Measurements from ENCODE around the gene CHTOP.

The CHTOP gene

DNA sequence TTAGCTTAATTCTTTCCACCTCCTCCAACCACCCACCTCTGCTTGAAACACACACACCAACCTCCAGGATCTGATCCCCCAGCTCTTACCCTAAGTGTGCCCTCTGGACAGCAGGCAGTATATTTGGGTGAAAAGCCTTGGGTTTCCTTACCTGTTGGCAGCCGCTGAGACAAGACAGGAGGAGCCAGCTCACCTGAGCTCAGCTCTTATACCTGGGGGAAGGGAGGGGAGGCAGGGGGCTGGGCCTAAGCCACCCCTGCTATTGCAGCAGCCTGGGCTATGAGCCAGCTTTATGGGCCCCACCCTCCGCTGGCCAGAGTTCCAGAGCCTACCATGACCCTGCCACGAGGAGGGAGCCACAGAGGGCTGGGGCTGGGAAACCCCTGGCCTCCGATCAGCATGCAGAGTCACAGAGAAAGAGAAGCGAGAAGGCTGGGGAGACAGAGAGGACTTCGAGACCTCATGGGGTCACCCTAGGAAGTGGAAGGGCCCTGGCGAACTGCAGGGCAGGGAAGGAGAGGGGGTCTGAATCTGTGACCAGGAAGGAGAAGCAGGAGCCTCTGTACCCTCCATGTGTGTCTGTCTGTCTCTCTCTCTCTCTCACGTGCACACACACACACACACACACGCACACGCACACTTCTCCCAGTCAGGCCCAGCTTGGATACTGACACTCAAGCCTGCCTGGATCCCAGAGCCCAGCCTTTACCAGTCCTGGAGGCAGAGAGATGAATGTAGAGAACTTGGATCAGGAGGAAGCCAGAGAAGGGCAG, 17.5 kb upstream of the CHTOP start, which contains the start of gene S100A14 (continued):
- TF ChIP-seq ZNF16 (tag by site-specific recombination; IDR thresholded peaks at IDR 0.05; ENCODE audit: low read depth) (no peak), GLI4 (tag by site-specific recombination; IDR thresholded peaks at IDR 0.05) (no peak), ZNF621 (tag by site-specific recombination; IDR thresholded peaks at IDR 0.05) (no peak), ZNF513 (tag by site-specific recombination; IDR thresholded peaks at IDR 0.05) (no peak), ZNF677 (tag by site-specific recombination; IDR thresholded peaks at IDR 0.05) (no peak), SETDB1 (IDR thresholded peaks at IDR 0.05; ENCODE audit: insufficient read length, low read length) (no peak), TRIM28 (IDR thresholded peaks at IDR 0.05; ENCODE audit: borderline replicate concordance, low read length) (no peak), ZNF146 (tag by site-specific recombination; IDR thresholded peaks at IDR 0.05) (no peak), WT1 (tag by site-specific recombination; IDR thresholded peaks at IDR 0.05) (no peak), ZBTB21 (tag by site-specific recombination; IDR thresholded peaks at IDR 0.05) (no peak), EGR2 (tag by site-specific recombination; IDR thresholded peaks at IDR 0.05; ENCODE audit: low read depth) (peak; percentile 76), MEIS1 (CRISPR knock-in tag; IDR thresholded peaks at IDR 0.05; ENCODE audit: borderline replicate concordance) (no peak), KLF7 (tag by site-specific recombination; IDR thresholded peaks at IDR 0.05; ENCODE audit: borderline replicate concordance) (no peak), SCRT2 (tag by site-specific recombination; IDR thresholded peaks at IDR 0.05) (no peak), ZNF571 (tag by site-specific recombination; IDR thresholded peaks at IDR 0.05) (no peak), ZNF214 (tag by site-specific recombination; IDR thresholded peaks at IDR 0.05; ENCODE audit: borderline replicate concordance) (no peak), ZNF768 (tag by site-specific recombination; IDR thresholded peaks at IDR 0.05) (no peak), ZNF837 (tag by site-specific recombination; IDR thresholded peaks at IDR 0.05) (no peak), ZNF558 (tag by site-specific recombination; IDR thresholded peaks at IDR 0.05) (no peak), ZNF248 (tag by site-specific recombination; IDR thresholded peaks at IDR 0.05) (no peak)
- TF ChIP-seq, protein P1, sequence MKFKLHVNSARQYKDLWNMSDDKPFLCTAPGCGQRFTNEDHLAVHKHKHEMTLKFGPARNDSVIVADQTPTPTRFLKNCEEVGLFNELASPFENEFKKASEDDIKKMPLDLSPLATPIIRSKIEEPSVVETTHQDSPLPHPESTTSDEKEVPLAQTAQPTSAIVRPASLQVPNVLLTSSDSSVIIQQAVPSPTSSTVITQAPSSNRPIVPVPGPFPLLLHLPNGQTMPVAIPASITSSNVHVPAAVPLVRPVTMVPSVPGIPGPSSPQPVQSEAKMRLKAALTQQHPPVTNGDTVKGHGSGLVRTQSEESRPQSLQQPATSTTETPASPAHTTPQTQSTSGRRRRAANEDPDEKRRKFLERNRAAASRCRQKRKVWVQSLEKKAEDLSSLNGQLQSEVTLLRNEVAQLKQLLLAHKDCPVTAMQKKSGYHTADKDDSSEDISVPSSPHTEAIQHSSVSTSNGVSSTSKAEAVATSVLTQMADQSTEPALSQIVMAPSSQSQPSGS (tag by site-specific recombination; IDR thresholded peaks at IDR 0.05; ENCODE audit: low read depth), result no peak
- TF ChIP-seq, protein P2, sequence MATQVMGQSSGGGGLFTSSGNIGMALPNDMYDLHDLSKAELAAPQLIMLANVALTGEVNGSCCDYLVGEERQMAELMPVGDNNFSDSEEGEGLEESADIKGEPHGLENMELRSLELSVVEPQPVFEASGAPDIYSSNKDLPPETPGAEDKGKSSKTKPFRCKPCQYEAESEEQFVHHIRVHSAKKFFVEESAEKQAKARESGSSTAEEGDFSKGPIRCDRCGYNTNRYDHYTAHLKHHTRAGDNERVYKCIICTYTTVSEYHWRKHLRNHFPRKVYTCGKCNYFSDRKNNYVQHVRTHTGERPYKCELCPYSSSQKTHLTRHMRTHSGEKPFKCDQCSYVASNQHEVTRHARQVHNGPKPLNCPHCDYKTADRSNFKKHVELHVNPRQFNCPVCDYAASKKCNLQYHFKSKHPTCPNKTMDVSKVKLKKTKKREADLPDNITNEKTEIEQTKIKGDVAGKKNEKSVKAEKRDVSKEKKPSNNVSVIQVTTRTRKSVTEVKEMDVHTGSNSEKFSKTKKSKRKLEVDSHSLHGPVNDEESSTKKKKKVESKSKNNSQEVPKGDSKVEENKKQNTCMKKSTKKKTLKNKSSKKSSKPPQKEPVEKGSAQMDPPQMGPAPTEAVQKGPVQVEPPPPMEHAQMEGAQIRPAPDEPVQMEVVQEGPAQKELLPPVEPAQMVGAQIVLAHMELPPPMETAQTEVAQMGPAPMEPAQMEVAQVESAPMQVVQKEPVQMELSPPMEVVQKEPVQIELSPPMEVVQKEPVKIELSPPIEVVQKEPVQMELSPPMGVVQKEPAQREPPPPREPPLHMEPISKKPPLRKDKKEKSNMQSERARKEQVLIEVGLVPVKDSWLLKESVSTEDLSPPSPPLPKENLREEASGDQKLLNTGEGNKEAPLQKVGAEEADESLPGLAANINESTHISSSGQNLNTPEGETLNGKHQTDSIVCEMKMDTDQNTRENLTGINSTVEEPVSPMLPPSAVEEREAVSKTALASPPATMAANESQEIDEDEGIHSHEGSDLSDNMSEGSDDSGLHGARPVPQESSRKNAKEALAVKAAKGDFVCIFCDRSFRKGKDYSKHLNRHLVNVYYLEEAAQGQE (tag by site-specific recombination; IDR thresholded peaks at IDR 0.05), result no peak
- TF ChIP-seq, protein P3, sequence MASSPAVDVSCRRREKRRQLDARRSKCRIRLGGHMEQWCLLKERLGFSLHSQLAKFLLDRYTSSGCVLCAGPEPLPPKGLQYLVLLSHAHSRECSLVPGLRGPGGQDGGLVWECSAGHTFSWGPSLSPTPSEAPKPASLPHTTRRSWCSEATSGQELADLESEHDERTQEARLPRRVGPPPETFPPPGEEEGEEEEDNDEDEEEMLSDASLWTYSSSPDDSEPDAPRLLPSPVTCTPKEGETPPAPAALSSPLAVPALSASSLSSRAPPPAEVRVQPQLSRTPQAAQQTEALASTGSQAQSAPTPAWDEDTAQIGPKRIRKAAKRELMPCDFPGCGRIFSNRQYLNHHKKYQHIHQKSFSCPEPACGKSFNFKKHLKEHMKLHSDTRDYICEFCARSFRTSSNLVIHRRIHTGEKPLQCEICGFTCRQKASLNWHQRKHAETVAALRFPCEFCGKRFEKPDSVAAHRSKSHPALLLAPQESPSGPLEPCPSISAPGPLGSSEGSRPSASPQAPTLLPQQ (tag by site-specific recombination; IDR thresholded peaks at IDR 0.05), result peak; percentile 77
- TF ChIP-seq, protein P4, sequence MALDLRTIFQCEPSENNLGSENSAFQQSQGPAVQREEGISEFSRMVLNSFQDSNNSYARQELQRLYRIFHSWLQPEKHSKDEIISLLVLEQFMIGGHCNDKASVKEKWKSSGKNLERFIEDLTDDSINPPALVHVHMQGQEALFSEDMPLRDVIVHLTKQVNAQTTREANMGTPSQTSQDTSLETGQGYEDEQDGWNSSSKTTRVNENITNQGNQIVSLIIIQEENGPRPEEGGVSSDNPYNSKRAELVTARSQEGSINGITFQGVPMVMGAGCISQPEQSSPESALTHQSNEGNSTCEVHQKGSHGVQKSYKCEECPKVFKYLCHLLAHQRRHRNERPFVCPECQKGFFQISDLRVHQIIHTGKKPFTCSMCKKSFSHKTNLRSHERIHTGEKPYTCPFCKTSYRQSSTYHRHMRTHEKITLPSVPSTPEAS (tag by site-specific recombination; IDR thresholded peaks at IDR 0.05), result peak; percentile 56
- TF ChIP-seq, protein P5, sequence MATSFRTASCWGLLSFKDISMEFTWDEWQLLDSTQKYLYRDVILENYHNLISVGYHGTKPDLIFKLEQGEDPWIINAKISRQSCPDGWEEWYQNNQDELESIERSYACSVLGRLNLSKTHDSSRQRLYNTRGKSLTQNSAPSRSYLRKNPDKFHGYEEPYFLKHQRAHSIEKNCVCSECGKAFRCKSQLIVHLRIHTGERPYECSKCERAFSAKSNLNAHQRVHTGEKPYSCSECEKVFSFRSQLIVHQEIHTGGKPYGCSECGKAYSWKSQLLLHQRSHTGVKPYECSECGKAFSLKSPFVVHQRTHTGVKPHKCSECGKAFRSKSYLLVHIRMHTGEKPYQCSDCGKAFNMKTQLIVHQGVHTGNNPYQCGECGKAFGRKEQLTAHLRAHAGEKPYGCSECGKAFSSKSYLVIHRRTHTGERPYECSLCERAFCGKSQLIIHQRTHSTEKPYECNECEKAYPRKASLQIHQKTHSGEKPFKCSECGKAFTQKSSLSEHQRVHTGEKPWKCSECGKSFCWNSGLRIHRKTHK (tag by site-specific recombination; IDR thresholded peaks at IDR 0.05), result no peak
- TF ChIP-seq, protein P6, sequence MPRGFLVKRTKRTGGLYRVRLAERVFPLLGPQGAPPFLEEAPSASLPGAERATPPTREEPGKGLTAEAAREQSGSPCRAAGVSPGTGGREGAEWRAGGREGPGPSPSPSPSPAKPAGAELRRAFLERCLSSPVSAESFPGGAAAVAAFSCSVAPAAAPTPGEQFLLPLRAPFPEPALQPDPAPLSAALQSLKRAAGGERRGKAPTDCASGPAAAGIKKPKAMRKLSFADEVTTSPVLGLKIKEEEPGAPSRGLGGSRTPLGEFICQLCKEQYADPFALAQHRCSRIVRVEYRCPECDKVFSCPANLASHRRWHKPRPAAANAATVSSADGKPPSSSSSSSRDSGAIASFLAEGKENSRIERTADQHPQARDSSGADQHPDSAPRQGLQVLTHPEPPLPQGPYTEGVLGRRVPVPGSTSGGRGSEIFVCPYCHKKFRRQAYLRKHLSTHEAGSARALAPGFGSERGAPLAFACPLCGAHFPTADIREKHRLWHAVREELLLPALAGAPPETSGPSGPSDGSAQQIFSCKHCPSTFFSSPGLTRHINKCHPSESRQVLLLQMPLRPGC (tag by site-specific recombination; IDR thresholded peaks at IDR 0.05), result no peak
